Activated CD4-positive, CD25-positive, alpha-beta regulatory T cell (primary cell): ENCODE measurements around the gene LILRA2.
"Not testable (repeated sequence)": the region's sequence is repeated elsewhere in the genome, so short reads cannot be mapped to it uniquely, and the experiment has no call there.

Source experiments
- DNase-seq, 4 experiments: peaks; one replicate each; lab custom pipeline; 2025; lab: John Stamatoyannopoulos, UW

Gene LILRA2

DNA sequence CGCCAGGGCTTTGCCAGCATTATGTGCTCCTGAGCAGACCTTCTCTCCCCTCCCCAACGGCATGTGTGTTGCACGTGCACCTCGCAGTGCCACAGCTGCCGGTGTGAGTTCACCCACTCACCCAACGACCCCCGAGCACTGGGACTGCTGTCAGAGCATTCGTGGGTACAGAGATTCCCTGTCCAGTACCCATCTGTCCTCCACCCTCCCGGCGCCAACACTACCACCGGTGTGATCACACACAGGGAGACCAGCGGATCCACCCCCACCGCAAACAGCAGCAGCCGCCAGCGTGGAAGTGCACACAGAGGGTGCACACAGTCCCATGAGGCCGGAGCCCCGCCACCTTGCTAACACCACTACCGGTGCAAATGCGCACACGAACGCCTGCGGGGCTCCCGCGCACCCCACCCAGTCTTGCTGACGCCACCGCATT lies 35.8 kb downstream of the LILRA2 start:
- no peak for DNase-seq

DNA sequence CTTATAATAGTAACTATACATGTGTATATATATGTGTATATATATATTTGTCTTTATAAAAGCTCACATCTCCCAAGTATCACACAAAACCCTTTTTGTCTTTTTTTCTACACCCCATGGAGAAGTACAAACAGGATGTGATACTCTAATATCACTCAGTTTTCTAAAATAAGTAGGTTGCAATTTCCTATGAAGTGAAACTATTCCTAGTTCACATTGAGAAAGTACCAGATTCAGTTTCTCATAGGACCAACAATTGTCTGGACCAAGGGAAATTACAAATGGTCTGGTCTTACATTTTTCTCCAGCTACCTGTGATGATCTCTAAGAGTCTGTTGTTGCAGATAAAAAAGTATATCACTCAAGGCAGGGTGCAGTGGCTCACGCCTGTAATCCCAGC lies 38.8 kb downstream of the LILRA2 start:
- DNase-seq = no peak

DNA sequence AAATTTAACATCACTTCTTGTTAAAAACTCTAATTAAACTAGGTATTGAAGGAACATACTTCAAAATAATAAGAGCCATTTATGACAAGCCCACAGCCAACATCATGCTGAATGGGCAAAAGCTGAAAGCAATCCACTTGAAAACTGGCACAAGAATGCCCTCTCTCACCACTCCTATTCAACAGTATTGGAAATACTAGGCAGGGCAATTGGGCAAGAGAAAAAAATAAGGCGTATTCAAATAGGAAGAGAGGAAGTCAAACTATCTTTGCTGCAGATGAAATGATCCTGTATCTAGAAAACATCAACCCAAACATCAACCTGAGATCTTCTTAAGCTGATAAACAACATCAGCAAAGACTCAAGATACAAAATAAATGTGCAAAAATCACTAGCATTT lies 41.1 kb downstream of the LILRA2 start:
- no peak for DNase-seq

DNA sequence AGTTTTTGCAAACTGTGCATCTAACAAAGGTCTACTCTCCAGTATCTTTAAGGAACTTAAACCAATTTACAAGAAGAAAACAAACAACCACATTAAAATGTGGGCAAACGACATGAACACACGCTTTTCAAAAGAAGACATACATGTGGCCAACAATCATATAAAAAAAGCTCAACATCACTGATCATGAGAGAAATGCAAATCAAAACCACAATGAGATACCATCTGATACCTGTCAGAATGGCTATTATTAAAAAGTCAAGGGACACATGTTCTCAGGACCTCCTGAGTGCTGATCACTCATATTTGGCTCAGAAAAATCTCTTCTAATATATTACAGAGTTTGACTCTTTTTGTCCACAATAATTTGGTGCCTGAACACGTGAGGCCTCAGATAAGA lies 42.5 kb downstream of the LILRA2 start:
- DNase-seq = no peak

DNA sequence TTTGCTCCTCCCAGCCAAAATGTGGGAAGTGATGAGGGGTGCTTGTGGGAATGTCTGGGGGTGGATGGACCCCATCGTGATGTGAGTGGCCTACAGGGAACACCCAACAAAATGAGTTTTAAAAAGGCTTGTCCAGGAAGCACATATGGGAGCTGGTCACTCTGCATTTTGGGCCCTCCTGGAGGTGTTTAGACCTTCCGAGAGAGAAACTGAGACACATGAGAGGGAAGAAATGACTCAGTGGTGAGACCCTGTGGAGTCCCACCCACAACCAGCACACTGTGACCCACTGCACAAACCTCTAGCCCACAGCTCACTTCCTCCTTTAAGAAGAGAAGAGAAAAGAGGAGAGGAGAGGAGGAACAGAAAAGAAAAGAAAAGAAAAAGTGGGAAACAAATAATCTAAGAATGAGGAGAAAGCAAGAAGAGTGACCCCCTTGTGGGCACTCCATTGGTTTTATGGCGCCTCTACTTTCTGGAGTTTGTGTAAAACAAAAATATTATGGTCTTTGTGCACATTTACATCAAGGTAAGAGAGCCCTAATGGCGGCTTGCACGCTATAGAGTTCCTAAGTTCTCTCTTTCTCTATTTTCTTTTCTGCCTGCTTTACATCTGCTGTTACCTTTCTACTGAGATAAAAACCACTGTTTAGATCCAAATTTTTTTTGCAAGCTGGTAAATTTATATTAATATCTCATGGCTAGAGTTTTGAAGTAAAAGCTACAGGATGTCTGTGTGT lies 43.4 kb downstream of the LILRA2 start:
- no peak for DNase-seq

DNA sequence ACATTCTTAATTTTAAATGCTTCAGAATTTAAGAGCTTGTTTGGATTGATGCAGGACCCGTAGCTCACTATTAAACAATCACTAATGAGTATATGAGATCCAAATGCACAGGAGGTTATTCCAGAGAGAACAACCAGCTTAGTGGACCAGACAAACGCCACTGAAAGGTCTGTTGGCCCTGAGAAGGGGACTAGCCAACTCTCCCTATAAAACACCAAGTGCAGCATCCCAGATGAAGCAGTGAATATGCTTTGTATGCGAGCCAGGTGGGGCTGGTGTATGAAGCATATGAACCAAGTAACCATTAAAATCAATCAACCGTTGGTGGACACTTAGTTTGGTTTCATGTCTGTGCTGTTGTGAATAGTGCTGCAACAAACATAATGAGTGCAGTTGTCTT lies 46.9 kb downstream of the LILRA2 start:
- DNase-seq = no peak

DNA sequence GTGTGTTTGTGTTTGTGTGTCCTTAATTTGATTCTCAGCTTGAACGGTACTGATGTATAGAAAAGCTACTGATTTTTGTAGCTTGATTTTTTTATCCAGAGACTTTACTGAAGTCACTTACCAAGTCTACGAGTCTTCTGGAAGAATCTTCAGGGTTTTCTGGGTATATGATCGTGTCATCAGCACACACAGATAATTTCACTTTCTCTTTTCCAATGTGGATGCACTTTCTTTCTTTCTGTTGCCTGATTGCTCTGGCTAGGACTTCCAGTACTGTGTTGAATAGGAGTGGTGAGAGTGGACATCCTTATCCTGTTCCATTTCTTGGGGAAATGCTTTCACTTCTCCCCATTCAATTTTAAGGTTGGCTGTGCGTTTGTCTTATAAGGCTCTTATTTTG lies 48.8 kb downstream of the LILRA2 start:
- no peak for DNase-seq

DNA sequence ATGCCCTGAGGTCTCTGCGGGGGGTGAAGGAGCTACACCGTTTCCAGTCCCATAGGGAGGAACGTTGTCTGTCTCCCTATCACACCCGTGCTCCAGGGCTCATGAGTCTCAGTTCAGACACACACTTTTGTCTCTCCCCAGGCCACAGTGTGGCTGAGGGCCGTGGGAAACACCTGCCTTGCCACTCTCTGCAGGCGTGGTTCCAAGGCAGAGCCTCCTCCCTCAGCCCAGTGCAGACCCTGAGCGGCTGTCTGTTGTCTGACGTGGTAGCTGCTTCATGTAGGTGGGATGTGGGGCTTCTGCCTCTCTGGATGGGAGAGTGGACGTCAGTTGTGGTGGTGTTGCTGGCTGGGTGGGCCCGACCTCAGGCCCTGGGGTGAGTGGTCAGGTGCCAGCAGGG lies 50.6 kb downstream of the LILRA2 start:
- not testable (repeated sequence) for DNase-seq

DNA sequence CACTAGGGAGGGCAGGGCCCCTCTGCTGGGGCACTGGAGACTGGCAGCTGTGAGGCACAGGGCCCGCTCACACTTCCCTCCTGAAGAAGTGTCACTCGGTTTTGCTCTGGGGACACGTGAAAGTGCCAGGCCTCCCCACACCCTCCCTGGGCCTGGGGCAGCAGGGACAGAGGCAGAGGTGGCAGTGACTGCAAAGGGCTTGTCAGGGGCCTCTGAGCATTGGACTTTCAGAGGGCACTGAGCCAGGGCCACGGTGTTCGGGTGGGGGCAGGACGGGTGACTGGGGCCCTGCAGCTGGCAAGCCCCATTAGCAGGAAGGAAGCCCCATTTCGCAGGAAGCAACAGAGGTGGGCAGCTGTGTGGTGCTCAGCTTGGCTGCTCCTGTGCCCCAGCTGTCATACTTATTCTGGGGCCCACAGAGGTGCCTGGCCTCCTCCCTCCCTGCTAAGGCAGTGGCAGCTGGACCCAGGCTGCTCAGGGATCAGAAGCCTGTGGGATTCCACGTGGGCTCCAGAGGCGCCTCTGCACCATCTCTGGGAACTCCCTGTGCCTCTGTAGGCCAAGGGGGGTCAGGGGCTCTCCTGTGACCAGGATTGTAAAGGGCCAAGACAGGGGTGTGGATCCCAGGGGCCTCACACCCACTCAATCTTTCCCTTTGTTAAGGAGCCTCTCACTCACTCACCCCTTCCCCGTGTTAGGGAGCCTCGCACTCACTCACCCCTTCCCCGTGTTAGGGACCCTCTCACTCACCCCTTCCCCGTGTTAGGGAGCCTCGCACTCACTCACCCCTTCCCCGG lies 51.5 kb downstream of the LILRA2 start:
- DNase-seq = not testable (repeated sequence)

DNA sequence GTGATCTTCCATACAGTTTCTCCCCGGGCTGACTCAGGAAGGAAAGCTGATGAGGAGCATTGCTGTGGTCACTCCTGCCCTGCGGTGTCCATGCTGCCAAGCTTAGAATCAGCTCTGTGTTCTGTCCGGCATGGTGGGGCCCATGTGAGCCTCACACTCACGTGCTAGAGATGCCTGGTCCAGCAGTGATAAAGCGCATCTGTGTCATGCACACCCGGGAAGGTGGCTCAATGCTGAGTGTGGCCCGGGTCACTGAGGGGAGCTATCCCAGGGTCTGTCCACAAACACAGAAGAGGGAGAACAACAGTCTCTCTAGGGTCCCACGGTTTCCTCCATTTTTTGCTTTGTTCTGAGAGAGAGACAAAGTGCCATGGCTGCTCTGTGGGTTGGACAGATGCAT lies 53.2 kb downstream of the LILRA2 start:
- DNase-seq = no peak

DNA sequence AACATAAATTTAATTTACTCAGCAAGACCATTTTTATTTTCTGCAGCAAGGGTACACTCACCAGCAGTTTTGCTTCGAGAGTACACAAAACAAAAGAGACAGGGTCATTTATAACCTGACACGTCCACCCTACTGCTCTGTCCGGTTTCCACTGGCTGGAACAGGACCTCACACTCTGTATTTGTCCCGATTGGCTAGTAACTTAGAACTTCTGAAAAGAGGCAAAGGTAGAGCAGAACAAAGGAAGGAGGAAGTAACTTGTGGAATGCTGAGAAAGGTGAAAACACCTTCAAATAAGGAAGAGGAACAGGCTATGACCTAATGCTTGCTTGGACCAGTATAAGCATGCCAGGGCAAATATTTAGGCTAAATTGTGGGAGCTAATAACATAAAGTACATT lies 54.3 kb downstream of the LILRA2 start:
- DNase-seq = not testable (repeated sequence)

DNA sequence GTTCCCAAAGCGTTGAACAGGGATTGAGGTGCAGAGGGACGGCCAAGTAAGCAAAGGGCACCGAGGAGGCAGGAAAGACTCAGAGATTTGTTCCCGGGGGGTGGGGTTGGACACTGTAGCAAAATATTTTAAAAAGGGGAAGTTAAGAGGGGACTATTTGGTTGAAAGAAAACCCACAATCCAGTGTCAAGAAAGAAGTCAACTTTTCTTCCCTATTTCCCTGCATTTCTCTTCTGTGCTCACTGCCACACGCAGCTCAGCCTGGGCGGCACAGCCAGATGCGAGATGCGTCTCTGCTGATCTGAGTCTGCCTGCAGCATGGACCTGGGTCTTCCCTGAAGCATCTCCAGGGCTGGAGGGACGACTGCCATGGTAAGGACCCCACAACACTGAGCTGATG lies 56.7 kb downstream of the LILRA2 start, which contains the start of gene LILRB1:
Gene LILRB1 (plus strand): TSS at position 223 of the 400 bp plus-strand sequence. CDS start 590 bp downstream, outside the sequence.
- not testable (repeated sequence) for DNase-seq

DNA sequence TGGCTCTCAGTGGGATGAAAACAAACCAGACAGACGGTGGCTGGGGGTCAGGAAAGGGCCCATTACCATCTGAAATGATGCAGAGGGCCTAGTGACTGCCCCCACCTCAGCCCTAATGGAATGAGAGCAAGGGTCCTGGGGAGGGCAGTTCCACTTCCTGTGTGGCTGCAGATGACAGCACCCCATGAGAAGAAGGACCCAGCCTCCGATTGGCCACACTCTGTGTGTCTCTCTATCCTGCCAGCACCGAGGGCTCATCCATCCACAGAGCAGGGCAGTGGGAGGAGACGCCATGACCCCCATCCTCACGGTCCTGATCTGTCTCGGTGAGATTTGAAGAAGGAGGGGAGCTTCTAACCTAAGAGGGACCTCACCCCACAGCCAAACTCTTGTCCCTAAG lies 57.2 kb downstream of the LILRA2 start:
- no peak for DNase-seq

DNA sequence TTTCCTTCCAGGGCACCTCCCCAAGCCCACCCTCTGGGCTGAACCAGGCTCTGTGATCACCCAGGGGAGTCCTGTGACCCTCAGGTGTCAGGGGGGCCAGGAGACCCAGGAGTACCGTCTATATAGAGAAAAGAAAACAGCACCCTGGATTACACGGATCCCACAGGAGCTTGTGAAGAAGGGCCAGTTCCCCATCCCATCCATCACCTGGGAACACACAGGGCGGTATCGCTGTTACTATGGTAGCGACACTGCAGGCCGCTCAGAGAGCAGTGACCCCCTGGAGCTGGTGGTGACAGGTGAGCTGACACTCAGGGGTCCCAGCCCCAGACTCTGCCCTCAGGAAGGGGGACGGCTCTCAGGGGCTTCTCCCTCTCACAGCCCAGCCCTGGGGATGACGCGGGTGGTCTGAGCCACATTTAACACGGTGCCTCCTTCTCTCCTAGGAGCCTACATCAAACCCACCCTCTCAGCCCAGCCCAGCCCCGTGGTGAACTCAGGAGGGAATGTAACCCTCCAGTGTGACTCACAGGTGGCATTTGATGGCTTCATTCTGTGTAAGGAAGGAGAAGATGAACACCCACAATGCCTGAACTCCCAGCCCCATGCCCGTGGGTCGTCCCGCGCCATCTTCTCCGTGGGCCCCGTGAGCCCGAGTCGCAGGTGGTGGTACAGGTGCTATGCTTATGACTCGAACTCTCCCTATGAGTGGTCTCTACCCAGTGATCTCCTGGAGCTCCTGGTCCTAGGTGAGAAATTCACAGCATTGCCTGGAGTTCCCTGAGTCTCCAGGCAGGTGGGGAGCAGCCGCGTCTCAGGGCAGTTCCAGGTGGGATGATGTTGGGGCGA lies 58.1 kb downstream of the LILRA2 start:
- DNase-seq = not testable (repeated sequence)

DNA sequence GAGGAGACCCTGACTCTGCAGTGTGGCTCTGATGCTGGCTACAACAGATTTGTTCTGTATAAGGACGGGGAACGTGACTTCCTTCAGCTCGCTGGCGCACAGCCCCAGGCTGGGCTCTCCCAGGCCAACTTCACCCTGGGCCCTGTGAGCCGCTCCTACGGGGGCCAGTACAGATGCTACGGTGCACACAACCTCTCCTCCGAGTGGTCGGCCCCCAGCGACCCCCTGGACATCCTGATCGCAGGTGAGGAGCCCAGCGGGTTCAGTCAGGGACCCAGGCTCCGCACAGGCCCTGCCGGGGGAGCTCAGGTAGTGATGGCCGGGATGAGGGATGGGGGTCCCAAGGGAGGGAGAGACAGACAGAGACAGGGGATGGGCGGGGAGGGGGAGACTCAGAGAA lies 58.9 kb downstream of the LILRA2 start:
- not testable (repeated sequence) for DNase-seq

DNA sequence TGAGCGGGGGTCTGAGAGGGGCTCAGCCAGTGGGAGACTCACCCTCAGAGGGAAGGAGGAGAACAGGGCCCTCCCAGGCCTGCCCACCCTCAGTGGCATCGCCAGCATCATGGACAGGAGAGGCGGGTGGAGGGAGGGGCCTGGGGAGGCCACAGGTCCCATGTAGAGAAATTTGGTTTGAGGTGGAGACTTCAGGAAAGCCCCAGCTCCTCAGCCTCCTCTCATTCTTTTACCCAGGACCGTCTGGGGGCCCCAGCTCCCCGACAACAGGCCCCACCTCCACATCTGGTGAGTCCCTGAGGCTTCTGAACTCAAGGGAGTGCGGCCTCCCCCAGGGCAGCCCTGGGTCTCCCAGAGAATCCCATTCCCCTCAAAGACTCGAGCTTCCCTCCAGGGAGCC lies 59.8 kb downstream of the LILRA2 start:
- no peak for DNase-seq

DNA sequence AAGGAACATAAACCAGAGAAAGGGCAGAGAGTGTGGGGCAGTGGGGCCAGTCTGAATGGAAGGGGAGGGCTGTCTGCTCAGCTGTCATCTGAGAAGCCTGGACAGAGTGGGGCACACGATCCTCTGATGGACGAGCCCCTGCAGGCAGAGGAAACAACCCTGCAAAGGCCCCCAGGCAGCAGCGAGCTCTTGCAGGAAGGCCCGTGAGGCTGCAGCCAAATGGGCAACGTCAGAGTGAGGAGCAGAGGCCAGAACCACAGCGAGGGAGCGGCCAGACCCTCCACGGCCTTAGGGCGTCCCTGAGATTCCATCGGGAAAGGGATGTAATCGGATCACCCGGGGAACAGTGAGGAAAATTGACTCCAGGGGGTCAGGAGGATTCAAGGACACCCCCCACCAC lies 62.5 kb downstream of the LILRA2 start:
- not testable (repeated sequence) for DNase-seq

DNA sequence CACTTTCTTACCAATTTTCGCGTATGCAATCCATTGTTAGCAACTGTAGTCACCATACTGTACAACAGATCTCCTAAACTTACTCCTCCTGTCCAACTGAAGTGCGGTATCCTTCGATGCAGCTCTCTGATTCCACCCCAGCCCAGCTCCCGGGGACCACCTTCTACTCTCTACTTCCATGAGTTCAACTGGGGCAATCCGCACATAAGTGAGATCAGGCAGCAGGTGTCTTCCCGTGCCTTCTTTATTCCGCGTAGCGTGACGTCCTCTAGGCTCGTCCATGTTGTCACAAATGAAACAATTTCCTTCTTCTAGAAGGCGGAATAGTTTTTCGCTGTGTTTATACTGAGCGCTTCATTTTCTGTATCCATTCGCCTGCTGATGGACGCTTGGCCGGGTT lies 65.1 kb downstream of the LILRA2 start:
- no peak for DNase-seq
